Measurements from ENCODE around the gene FOXP1.

FOXP1 gene

DNA sequence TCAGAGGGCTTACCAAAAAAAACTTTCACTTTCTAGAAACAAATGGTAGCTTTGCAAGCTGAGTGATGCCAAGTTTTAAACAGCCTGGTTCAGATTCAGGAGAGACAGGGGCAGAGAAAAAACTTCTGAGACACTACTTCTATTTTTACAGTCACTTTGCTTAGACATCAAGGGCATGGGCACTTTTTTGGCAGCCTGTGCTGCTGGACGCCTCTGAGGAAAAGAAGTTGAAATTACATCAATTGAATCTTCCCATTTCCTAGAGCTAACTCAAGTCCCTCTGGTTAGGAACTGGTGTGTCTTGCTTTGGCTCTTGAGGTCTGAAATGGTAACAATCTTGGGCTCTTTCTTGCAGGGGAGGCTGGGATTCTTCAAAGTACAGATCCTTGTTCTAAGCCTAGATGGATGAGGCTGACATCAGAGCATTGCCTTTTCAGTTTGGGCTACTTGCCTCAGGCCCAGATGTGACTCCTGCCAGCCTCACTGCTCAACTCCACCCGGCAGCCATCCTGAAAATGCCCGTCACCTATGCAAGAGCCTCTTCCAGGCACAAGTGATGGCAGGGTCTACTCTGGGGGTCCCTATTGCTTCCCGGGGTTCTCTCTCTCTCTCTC is 357.5 kb downstream of the FOXP1 start:
- no peak for DNase-seq

GRCh38 chr3:71225002-71225684 is 358.4 kb downstream of the FOXP1 start:
- DNase-seq = no peak

DNA sequence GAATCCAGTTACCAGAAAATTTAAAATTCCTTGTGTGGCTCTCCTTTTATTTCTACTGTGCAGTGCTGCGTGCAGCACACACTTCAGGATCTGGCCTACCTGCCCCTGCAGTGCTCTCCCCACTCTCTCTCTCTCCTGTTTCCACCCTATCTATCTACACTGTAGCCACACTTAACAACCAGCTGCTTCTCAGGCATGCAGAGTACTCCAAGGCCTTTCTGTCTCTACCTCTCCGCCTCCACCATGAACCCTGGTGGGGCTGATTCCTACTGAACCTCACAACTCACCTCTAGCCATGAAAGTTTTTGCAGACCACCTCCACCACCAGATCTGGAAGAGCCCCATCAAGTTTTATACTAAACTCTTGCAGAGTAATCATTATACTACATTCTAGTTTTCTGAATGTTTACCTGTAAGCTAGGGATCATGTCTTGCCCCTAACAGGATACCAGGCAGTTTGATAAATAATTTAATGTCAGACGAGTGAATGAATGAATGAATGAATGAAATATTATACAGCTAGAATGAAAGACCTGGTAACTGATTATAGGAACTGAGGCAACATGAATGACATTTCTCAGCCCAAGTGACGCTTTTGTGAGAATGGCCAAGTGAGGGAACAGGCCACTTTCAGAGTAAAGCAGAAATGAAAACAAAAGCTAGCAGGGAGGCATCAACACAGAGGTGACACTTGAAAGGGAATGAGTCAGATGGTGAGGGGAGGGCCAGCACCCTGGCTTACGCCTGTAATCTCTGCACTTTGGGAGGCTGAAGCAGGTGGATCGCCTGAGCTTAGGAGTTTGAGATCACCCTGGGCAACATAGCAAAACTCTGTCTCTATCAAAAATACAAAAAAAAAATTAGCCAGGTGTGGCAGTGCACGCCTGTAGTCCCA is 363.5 kb downstream of the FOXP1 start:
- no peak for DNase-seq

DNA sequence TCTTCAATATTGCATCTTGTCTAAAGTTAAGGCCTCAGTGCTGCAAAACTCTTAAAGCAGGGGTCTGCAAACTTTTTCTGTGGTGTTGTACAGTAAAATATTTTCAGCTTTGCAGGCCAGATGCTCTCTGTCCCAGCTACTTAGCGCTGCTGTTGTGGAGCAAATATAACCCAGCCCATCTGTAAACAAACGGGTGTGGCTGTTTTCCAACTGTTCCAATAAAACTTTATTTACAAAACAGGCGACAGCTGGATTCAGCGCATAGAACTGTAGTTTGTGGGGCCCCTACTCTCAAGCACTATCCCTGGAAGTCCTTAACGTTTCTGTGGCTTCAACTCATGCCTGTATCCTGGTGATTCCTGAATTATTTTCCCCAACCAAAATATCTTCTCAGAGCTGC is 365.0 kb downstream of the FOXP1 start:
- no peak for DNase-seq

DNA sequence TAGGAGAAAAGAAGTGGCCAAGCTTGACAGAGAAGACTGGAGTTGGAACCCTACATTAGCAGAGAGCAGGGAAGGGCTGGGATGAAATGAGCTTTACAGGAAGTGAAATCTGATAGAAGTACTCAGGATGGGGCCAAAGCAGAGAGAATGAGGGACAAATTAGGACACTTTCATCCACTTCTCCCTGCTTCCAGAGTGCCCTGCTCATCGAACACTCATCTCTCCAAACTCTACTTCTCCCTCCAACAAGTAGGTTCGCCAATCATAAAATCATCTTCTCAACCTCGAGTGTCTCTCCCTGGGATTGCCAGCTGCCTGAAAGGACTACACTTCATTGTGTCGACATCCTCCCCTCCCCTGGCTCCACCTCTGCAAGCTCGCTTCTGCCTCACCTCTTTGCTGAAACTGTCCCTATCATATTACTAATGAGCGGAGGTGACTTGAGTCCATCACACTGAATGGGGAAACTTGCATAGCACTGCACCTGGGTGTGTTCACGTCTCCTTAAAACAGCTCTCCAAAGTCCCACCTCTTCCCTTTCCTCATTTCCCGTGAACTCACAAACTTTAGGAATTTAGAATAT is 365.8 kb downstream of the FOXP1 start:
- DNase-seq = no peak

DNA sequence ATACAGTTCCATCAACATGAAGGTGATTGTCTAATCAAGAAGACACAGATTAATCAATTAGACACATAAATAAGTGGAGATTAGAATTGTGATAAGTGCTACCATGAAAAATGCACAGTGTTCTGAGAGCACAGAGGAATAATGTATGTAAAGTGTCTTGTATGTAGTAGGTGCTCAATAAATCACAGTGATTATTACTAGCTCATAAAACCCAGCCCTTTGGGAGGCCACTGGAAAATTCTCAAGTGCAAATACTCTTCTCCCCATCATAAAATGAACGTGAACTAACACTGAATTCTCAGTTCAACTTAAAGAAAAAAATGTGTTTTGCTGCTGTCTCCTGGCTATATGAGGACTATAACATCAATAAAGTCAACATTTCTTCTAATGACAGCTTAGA is 368.2 kb downstream of the FOXP1 start:
- DNase-seq = no peak

DNA sequence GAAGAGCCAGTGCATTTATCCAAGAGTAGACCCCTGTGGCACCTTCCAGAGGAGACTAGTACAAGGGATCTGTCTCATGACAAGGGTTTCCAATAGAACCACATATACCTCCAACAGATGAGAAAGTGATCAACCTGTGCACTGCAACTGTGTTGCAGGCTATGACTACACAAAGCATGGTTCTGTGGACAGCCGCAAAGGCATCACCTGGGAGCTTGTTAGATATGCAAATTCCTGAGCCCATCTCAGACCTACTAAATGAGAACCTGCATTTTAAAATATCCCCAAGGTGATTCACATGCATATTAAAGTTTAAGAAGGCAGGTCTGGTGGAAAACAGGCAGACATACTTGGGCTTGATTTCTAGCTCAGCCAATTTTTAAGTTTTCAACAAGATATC is 368.7 kb downstream of the FOXP1 start:
- DNase-seq = no peak

- DNase-seq = no peak
These were observed 369.5 kb downstream of the FOXP1 start for GRCh38 chr3:71214016-71214415.

GRCh38 chr3:71211083-71211482 is 372.4 kb downstream of the FOXP1 start:
- no peak for DNase-seq

DNA sequence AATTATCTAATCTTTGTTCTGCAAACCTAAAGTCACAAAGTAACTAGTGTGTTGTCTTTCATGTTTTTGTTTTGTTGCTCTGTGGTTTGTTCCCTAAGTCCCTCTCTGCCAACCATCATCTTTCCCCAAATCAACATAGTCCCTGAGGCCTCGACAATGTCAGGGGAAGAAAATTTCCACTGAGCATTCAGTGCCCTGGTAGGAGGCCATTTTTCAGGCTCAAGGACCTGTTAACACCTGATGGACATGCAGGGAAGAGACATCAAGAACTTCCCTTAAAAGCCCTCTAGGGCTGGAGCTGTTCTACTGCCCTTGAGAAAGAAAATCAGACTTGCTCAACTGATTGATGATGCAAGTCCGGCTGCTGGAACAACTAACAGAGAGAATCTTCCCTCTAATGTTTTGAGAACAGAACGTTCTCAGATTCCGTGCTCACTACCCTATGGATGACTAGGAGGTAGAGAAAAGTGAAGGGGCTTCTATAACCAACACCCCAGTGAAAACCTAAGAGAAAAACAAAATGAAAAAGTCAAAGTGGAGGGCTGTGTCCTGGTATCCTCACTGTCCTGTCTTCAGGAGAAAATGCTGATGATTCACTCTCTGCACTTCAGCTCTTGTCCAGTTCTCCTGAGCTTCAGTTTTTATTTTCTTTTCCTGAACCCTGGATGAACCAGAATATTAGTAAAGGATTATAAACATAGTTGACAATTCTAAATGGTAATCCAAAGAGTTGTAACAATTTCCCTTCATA is 373.1 kb downstream of the FOXP1 start:
- DNase-seq = no peak

- peak; percentile 49 for DNase-seq
These were observed 375.1 kb downstream of the FOXP1 start for GRCh38 chr3:71208211-71209095.

DNA sequence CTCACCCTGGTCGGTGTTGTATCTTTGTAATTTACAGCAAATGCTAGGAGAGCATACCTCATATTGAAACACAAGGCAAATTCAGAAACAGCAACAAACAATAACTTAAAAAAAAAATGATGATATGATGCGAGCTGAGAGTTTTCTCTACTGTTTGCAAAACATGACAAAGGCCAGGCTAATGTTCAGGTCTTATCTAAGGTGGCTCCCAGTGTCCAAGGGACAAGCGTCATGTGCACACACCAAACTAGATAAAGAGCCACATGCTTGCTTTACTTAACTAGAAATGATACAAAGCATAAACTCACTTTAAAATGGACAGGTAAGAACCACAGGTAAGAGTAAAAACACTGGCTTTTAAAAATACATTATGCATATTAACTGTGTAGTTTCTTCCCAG is 375.9 kb downstream of the FOXP1 start:
- DNase-seq = no peak

- DNase-seq = no peak
These were observed 377.0 kb downstream of the FOXP1 start for GRCh38 chr3:71206305-71207165.

GRCh38 chr3:71203727-71204488 is 379.6 kb downstream of the FOXP1 start:
- DNase-seq = no peak

GRCh38 chr3:71202848-71203533 is 380.5 kb downstream of the FOXP1 start:
- DNase-seq = no peak

DNA sequence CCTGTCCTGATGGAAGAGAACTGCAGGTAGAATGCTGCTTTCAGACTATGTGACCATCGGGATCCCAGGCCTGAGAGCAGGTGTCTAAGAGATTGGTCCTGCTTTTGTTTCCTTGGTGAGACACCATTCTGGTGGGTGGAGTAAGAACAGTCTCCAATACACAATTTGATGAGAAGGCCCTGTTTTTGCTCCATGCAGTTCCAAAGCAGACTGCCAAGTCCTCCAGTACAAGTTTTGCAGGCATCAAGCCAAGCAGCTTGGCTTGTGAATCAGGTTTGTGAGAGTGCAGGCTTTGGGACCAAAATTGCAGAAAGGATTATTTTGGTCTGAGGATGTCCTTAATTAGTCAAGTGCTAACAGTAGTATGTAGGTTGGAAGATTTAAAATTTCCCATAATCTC is 381.6 kb downstream of the FOXP1 start:
- peak; percentile 22 for DNase-seq

DNA sequence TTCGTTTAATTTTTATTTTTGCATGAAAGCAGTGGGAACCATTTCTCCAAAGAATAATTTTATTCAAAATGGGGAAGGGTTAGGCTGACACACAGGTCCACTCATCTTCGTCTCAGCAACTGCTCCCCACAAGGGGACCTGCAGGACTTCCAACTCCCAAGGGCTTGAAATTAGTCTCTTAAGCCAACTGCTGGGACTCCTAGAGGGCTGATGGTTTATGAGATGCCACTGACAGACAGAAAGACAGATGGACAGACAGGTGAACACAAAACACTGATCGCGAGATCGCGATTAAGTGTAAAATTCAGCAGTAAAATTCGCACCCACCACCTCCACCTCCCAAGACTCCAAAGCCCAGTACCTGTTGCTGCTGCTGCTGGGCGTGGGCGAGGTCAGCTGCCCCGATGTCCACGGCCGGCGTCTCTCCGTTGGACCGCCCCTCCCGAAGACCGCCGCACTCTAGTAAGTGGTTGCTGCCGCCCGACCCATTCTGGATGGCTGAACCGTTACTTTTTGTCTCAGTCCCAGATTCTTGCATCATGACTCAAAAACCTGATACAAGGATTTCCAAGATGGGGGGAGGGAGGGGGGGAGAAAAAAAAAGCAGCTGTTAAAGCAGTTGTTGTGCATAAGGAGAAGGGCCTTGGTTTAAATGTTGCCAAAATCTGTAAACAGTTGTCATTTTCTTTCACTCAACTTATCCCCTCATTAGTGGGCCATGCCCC is 385.5 kb downstream of the FOXP1 start:
- no peak for DNase-seq

- DNase-seq = no peak
These were observed 388.0 kb downstream of the FOXP1 start for GRCh38 chr3:71195492-71195891.

GRCh38 chr3:71194785-71195184 is 388.7 kb downstream of the FOXP1 start:
- DNase-seq = no peak

Data from NCI-H1105 treated with DMSO at 0.1 percent for 48 hours (cell line).